Epithelial cell of proximal tubule (primary cell): ENCODE data around the gene CSRP3. TPM values are rescaled to one million over a fixed set of nuclear protein-coding genes. Genes with fewer than 3 reads are reported as not detected.

Experiments used
- DNase-seq: peaks from one replicate; pipeline ENCODE4 v3.0.0-alpha.2; 2011; ENCODE audit warnings: low read depth
- H3K4me3 ChIP-seq: 2 replicates; pipeline ENCODE4 v1.5.1; 2011; ENCODE audit warnings: low read depth, mild to moderate bottlenecking, low read length
- CTCF ChIP-seq: conservative IDR thresholded peaks from 2 replicates; pipeline ENCODE4 v1.5.1; 2012; ENCODE audit warnings: low read depth, mild to moderate bottlenecking, low read length
- total RNA-seq: library from RNA; depleted of rRNA; stranded (reverse); fragments of >200 nt; gene quantifications from 2 replicates; pipeline ENCODE4 v1.2.3, GENCODE V29; 2015

The CSRP3 gene
- total RNA-seq, 1 donor from 2014 or later: not detected

- no peak overlapping the region for H3K4me3 ChIP-seq
- no peak for TF ChIP-seq CTCF
- no peak for DNase-seq
Measured at GRCh38 chr11:19225581-19225980, 23.8 kb upstream of the CSRP3 start.

GRCh38 chr11:19225123-19225522 is 23.3 kb upstream of the CSRP3 start:
- DNase-seq: no peak
- no peak overlapping the region for H3K4me3 ChIP-seq
- no peak for TF ChIP-seq CTCF

- H3K4me3 ChIP-seq: no peak overlapping the region
- no peak for DNase-seq
- no peak for TF ChIP-seq CTCF
Measured at GRCh38 chr11:19220903-19221724, 19.3 kb upstream of the CSRP3 start.

GRCh38 chr11:19218786-19219460 is 17.1 kb upstream of the CSRP3 start:
- TF ChIP-seq CTCF: no peak
- no peak overlapping the region for H3K4me3 ChIP-seq
- DNase-seq: no peak

GRCh38 chr11:19218216-19218615 is 16.4 kb upstream of the CSRP3 start:
- DNase-seq: no peak
- no peak overlapping the region for H3K4me3 ChIP-seq
- TF ChIP-seq CTCF: no peak

GRCh38 chr11:19216709-19217374 is 15.1 kb upstream of the CSRP3 start:
- TF ChIP-seq CTCF: no peak
- DNase-seq: no peak
- H3K4me3 ChIP-seq: no peak overlapping the region
